ENCODE data around the gene CR1.

Gene CR1

DNA sequence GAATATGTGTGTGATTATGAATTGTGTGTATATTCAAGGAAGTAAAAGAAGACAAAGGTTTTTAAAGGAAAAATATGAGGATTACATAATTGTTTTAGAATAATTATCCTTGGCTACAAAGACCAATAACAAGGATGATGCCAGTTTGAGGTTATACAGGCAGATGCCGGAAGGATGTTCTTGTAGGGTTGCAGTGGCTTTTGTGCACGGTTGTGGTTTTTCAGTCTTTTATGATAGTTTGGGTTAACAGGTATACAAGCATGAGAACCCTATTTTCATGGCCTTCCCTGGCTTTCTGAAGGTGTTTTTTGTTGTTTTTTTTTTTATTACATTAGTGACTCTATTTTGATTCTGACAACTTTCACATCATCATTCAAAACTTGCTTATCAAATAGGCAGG, 36.9 kb upstream of the CR1 start:
- TF ChIP-seq, protein P1, sequence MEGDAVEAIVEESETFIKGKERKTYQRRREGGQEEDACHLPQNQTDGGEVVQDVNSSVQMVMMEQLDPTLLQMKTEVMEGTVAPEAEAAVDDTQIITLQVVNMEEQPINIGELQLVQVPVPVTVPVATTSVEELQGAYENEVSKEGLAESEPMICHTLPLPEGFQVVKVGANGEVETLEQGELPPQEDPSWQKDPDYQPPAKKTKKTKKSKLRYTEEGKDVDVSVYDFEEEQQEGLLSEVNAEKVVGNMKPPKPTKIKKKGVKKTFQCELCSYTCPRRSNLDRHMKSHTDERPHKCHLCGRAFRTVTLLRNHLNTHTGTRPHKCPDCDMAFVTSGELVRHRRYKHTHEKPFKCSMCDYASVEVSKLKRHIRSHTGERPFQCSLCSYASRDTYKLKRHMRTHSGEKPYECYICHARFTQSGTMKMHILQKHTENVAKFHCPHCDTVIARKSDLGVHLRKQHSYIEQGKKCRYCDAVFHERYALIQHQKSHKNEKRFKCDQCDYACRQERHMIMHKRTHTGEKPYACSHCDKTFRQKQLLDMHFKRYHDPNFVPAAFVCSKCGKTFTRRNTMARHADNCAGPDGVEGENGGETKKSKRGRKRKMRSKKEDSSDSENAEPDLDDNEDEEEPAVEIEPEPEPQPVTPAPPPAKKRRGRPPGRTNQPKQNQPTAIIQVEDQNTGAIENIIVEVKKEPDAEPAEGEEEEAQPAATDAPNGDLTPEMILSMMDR (IDR thresholded peaks at IDR 0.05; ENCODE audit: insufficient read depth, low read length, missing control alignments): no peak
- ChIA-PET CTCF (no interaction called here), POLR2A (no interaction called here)

DNA sequence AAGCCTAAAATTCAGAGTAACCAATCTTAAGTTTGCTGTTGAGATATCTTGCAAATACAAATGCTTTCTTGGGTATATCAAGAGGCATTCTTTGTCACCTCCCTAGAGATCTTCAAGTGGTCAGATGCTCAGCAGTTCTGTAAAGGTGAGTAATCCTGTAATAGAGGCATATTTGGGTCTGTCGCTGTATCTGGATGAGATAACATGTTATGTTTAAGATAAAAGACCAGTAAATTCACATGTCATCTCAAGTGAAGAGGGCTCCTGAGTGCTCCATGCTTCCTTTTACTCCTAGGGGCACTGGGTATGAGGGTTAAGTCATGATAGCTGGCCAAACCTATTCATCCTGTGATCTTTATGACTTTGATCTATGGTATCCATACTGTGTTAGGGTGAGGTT, 34.3 kb upstream of the CR1 start:
- CTCF ChIA-PET: no interaction called here
- no peak for DNase-seq (ENCODE audit: low read depth, low spot score)
- H3K4me3 ChIP-seq (ENCODE audit: low read depth, low read length): no peak overlapping the region
- TF ChIP-seq, protein P1 (IDR thresholded peaks at IDR 0.05; ENCODE audit: insufficient read depth, low read length, missing control alignments): no peak
- POLR2A ChIA-PET: no interaction called here

More for the DNA sequence above, 36.9 kb upstream of the CR1 start:
- no peak for DNase-seq (ENCODE audit: low read depth, low spot score)
- no peak overlapping the region for H3K4me3 ChIP-seq (ENCODE audit: low read depth, low read length)

- POLR2A ChIA-PET: no interaction called here
These were observed 33.4 kb upstream of the CR1 start for GRCh38 chr1:207462535-207462934.

DNA sequence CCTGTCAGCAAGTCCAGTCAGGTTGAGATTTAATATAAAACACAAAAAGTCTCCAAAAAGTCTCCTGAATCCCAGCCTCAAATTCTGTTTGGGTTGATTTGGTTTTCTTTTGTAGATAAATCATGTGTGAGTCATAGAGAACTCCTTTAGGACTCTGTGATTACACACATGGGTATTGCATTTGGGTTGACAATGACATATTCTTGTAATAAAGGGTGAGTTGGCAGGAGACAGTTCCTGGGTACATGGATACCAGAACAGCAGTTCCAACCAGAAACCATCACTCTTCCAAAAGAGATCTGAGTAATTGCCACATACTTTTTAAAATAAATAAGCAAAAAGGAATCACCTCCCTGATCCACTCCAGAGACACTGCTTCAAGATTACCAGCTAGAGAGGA, 32.9 kb upstream of the CR1 start:
- ChIA-PET POLR2A (no interaction called here), CTCF (no interaction called here)
- no peak for DNase-seq (ENCODE audit: low read depth, low spot score)
- H3K4me3 ChIP-seq (ENCODE audit: low read depth, low read length): no peak overlapping the region
- TF ChIP-seq, protein P1 (IDR thresholded peaks at IDR 0.05; ENCODE audit: insufficient read depth, low read length, missing control alignments): no peak

More at GRCh38 chr1:207462535-207462934, 33.4 kb upstream of the CR1 start:
- DNase-seq (ENCODE audit: low read depth, low spot score): no peak
- H3K4me3 ChIP-seq (ENCODE audit: low read depth, low read length): no peak overlapping the region
- CTCF ChIA-PET: no interaction called here
- TF ChIP-seq, protein P1 (IDR thresholded peaks at IDR 0.05; ENCODE audit: insufficient read depth, low read length, missing control alignments): no peak

DNA sequence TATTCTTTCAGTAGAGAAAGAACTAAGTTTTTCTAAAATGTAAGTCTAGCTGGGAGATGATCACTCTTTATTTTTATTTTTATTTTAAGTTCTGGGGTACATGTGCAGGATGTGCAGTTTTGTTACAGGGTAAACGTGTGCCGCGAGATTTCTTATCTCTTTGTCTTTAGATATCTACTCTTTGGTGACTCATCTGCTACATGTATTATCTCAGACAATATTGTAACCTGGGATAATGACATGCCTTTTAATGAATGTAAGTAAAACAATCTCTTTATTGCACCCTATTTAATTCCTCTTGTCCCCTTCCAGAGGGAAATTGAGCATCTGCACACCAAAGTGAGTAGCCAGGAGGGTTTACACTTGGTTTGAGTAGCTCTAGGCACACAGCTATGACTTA, 32.4 kb upstream of the CR1 start:
- no peak for DNase-seq (ENCODE audit: low read depth, low spot score)
- H3K4me3 ChIP-seq (ENCODE audit: low read depth, low read length): no peak overlapping the region
- POLR2A ChIA-PET: no interaction called here
- CTCF ChIA-PET: no interaction called here
- TF ChIP-seq, protein P1 (IDR thresholded peaks at IDR 0.05; ENCODE audit: insufficient read depth, low read length, missing control alignments): no peak

DNA sequence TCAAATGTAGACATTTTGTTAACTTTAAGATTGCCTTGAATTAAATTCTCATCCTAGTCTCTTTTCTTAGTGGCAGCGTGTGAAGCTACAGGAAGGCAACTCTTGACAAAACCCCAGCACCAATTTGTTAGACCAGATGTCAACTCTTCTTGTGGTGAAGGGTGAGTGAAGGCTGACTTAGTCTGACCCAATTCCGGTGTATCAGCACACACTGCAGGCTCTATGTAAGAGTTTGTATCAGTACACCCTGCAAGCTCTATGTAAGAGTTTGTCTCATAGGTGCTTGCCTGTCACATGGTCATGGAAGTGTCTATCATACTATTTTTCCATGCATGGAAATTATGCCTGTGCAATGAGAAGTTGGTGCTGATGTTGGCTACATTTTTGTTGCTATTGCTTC, 25.0 kb upstream of the CR1 start:
- CTCF ChIA-PET: no interaction called here
- TF ChIP-seq, protein P1 (IDR thresholded peaks at IDR 0.05; ENCODE audit: insufficient read depth, low read length, missing control alignments): no peak
- POLR2A ChIA-PET: no interaction called here
- no peak overlapping the region for H3K4me3 ChIP-seq (ENCODE audit: low read depth, low read length)
- DNase-seq (ENCODE audit: low read depth, low spot score): no peak
